Measurements from ENCODE around the gene EEFSEC. TPM values are rescaled to one million over a fixed set of nuclear protein-coding genes. Genes with fewer than 3 reads are reported as not detected.

EEFSEC gene
- total and polyA plus RNA-seq, 2 experiments from 2014 or later, result 10.1 to 16.2 TPM

GRCh38 chr3:128359060-128359664 is 205.9 kb downstream of the EEFSEC start:
- Mint-ChIP-seq H3K36me3 (ENCODE audit: low read depth) (no peaks in the 10 kb centered on the region), H3K9me3 (no peaks in the 10 kb centered on the region), H3K27me3 (ENCODE audit: insufficient read depth, low read depth, poor library complexity) (peaks cover 4% of the 10 kb centered on the region), H3K4me1 (no peaks in the 10 kb centered on the region), H3K27ac (no peak overlapping the region), H3K4me3 (no peak overlapping the region)
- Histone ChIP-seq H3K9me2 (ENCODE audit: insufficient read depth) (no peaks in the 10 kb centered on the region), H3K79me2 (replicated peaks; ENCODE audit: insufficient read depth) (no peaks in the 10 kb centered on the region), H3K27me3 (ENCODE audit: insufficient read depth) (no peaks in the 10 kb centered on the region), H3K4me1 (ENCODE audit: insufficient read depth) (no peaks in the 10 kb centered on the region), H2AFZ (no peak overlapping the region), H3F3A (replicated peaks; ENCODE audit: low read depth) (no peaks in the 10 kb centered on the region), H4K20me1 (replicated peaks; ENCODE audit: insufficient read depth) (no peaks in the 10 kb centered on the region), H3K4me2 (no peak overlapping the region), H3K36me3 (ENCODE audit: insufficient read depth) (no peaks in the 10 kb centered on the region), H3K4me3 (no peak overlapping the region), H3K27ac (ENCODE audit: low read depth) (no peak overlapping the region)
- DNase-seq (ENCODE audit: low spot score) (no peak), ATAC-seq (no peak)
- TF ChIP-seq ZNF462 (CRISPR knock-in tag; IDR thresholded peaks at IDR 0.05) (no peak), ZNF331 (CRISPR knock-in tag; IDR thresholded peaks at IDR 0.05; ENCODE audit: low read depth) (no peak), JUNB (IDR thresholded peaks at IDR 0.05; ENCODE audit: unreplicated experiment) (no peak), ETS1 (IDR thresholded peaks at IDR 0.05) (no peak), ZNF114 (CRISPR knock-in tag; IDR thresholded peaks at IDR 0.05) (no peak), EZH2 (IDR thresholded peaks at IDR 0.05; ENCODE audit: low read depth, unreplicated experiment) (no peak), NANOG (IDR thresholded peaks at IDR 0.05; ENCODE audit: borderline replicate concordance) (no peak), REST (IDR thresholded peaks at IDR 0.05; ENCODE audit: unreplicated experiment) (no peak), STAT1 (IDR thresholded peaks at IDR 0.05; ENCODE audit: unreplicated experiment) (no peak), POLR2AphosphoS5 (IDR thresholded peaks at IDR 0.05; ENCODE audit: low read depth) (no peak), EZH2phosphoT487 (IDR thresholded peaks at IDR 0.05; ENCODE audit: unreplicated experiment) (no peak), CREB1 (CRISPR knock-in tag; IDR thresholded peaks at IDR 0.05; ENCODE audit: low read depth) (no peak)
- TF ChIP-seq, protein P1, sequence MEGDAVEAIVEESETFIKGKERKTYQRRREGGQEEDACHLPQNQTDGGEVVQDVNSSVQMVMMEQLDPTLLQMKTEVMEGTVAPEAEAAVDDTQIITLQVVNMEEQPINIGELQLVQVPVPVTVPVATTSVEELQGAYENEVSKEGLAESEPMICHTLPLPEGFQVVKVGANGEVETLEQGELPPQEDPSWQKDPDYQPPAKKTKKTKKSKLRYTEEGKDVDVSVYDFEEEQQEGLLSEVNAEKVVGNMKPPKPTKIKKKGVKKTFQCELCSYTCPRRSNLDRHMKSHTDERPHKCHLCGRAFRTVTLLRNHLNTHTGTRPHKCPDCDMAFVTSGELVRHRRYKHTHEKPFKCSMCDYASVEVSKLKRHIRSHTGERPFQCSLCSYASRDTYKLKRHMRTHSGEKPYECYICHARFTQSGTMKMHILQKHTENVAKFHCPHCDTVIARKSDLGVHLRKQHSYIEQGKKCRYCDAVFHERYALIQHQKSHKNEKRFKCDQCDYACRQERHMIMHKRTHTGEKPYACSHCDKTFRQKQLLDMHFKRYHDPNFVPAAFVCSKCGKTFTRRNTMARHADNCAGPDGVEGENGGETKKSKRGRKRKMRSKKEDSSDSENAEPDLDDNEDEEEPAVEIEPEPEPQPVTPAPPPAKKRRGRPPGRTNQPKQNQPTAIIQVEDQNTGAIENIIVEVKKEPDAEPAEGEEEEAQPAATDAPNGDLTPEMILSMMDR (conservative IDR thresholded peaks at IDR 0.05; ENCODE audit: low read depth in 2 of 2), result no peak
